ENCODE results near the gene EEA1. TPM values are rescaled to one million over a fixed set of nuclear protein-coding genes. Genes with fewer than 3 reads are reported as not detected.
A peak's percentile ranks its signal among the peaks of the same experiment; 100 is the strongest.
"Not testable (repeated sequence)": the region's sequence is repeated elsewhere in the genome, so short reads cannot be mapped to it uniquely, and the experiment has no call there.

EEA1 gene
- total RNA-seq, 1 donor from 2014 or later, result 41.8 TPM

DNA sequence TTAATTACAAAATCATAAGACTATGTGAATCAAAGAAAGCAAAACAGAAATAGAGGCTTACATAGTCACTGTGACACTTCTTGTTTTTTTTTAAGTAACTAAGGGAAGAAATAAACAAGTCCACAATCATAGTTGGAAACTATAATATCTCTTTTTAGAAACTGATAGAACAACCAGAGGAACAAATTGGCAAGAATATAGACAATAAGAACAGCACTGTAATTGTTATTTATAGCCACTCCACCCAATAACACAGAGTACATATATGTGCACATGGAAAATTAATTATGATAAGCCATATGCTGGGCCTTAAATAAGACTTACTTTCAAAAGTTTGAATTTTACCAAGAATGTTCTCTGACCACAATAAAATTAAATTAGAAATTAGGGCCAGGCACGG is 125.2 kb downstream of the EEA1 start:
- H3K9me3 Mint-ChIP-seq (ENCODE audit: low read depth), result no peaks in the 10 kb centered on the region
- no peak for DNase-seq (ENCODE audit: low spot score)
- TF ChIP-seq, protein P1, sequence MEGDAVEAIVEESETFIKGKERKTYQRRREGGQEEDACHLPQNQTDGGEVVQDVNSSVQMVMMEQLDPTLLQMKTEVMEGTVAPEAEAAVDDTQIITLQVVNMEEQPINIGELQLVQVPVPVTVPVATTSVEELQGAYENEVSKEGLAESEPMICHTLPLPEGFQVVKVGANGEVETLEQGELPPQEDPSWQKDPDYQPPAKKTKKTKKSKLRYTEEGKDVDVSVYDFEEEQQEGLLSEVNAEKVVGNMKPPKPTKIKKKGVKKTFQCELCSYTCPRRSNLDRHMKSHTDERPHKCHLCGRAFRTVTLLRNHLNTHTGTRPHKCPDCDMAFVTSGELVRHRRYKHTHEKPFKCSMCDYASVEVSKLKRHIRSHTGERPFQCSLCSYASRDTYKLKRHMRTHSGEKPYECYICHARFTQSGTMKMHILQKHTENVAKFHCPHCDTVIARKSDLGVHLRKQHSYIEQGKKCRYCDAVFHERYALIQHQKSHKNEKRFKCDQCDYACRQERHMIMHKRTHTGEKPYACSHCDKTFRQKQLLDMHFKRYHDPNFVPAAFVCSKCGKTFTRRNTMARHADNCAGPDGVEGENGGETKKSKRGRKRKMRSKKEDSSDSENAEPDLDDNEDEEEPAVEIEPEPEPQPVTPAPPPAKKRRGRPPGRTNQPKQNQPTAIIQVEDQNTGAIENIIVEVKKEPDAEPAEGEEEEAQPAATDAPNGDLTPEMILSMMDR (IDR thresholded peaks at IDR 0.05), result no peak
- H3K4me3 Mint-ChIP-seq (ENCODE audit: unreplicated experiment), result no peak overlapping the region
- H3K27ac Mint-ChIP-seq (ENCODE audit: unreplicated experiment), result no peak overlapping the region
- no peaks in the 10 kb centered on the region for H3K27me3 Mint-ChIP-seq (ENCODE audit: low read depth)
- H3K4me1 Mint-ChIP-seq (ENCODE audit: low read depth), result peaks cover under 1% of the 10 kb centered on the region
- peaks cover 30% of the 10 kb centered on the region for H3K36me3 Mint-ChIP-seq (ENCODE audit: low read depth)

DNA sequence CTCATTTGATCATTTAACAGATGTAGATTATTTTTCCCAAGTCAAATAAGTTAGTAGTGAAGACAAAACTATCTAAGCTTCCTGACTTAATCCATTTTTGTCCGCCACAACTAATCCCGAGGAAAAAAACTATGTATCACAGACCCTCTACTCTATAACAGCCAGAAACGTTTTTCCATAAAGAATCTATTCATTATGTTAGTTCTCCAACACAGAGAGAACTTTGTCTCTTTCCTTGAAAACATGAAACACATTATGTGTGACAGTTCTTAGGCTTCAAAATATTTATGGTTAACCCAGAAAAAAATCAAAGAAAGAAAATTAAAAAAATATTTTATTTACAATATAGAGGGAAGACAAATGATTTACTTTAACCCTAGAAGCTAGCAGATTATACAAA is 126.2 kb downstream of the EEA1 start:
- H3K4me1 Mint-ChIP-seq (ENCODE audit: low read depth), result peaks cover 3% of the 10 kb centered on the region
- TF ChIP-seq, protein P1 (IDR thresholded peaks at IDR 0.05), result no peak
- no peak overlapping the region for H3K27ac Mint-ChIP-seq (ENCODE audit: unreplicated experiment)
- H3K27me3 Mint-ChIP-seq (ENCODE audit: low read depth), result no peaks in the 10 kb centered on the region
- peaks cover 28% of the 10 kb centered on the region for H3K36me3 Mint-ChIP-seq (ENCODE audit: low read depth)
- no peak for DNase-seq (ENCODE audit: low spot score)
- no peaks in the 10 kb centered on the region for H3K9me3 Mint-ChIP-seq (ENCODE audit: low read depth)
- H3K4me3 Mint-ChIP-seq (ENCODE audit: unreplicated experiment), result no peak overlapping the region

DNA sequence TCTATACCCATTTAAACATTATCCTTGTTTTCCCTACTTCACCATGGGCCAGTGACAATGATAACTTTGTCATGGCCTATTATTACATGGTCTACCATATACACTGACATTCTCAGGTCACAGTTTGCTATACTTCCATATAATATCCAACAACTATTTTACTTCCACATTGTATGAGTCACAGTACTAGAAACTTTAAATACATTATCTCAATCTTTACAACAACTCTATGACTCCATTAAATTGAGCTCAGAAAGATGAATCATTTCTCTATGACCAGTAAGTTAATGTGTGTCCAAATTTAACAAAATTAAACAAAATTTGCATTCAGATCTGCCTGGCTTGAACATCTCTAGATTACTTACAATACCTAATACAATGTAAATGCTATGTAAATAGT is 132.4 kb downstream of the EEA1 start:
- TF ChIP-seq, protein P1 (IDR thresholded peaks at IDR 0.05), result no peak
- Mint-ChIP-seq H3K27me3 (ENCODE audit: low read depth) (no peaks in the 10 kb centered on the region), H3K4me1 (ENCODE audit: low read depth) (peaks cover 5% of the 10 kb centered on the region), H3K27ac (ENCODE audit: unreplicated experiment) (no peak overlapping the region), H3K4me3 (ENCODE audit: unreplicated experiment) (no peak overlapping the region), H3K36me3 (ENCODE audit: low read depth) (peaks cover 31% of the 10 kb centered on the region), H3K9me3 (ENCODE audit: low read depth) (peaks cover 8% of the 10 kb centered on the region)
- DNase-seq (ENCODE audit: low spot score), result no peak

DNA sequence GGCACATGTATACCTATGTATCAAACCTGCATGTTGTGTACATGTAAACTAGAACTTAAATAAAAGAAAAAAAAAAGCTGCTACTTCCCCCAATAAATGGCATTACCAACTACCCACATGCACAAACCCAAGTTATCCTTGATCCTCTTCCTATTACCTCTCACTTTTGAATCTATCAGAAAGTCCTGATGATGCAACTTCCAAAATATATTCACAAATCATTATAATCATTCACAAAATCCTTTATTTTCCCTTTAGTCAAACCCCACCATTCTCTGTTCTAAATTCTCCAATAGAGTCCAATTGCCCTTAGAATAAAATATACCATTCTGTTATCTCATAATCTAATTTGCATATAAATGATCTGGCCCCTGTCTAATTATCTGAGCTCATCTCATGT is 134.3 kb downstream of the EEA1 start:
- H3K4me1 Mint-ChIP-seq (ENCODE audit: low read depth), result peaks cover 5% of the 10 kb centered on the region
- H3K27me3 Mint-ChIP-seq (ENCODE audit: low read depth), result no peaks in the 10 kb centered on the region
- H3K9me3 Mint-ChIP-seq (ENCODE audit: low read depth), result peaks cover 20% of the 10 kb centered on the region
- peaks cover 39% of the 10 kb centered on the region for H3K36me3 Mint-ChIP-seq (ENCODE audit: low read depth)
- H3K27ac Mint-ChIP-seq (ENCODE audit: unreplicated experiment), result no peak overlapping the region
- no peak overlapping the region for H3K4me3 Mint-ChIP-seq (ENCODE audit: unreplicated experiment)
- TF ChIP-seq, protein P1 (IDR thresholded peaks at IDR 0.05), result no peak
- no peak for DNase-seq (ENCODE audit: low spot score)

DNA sequence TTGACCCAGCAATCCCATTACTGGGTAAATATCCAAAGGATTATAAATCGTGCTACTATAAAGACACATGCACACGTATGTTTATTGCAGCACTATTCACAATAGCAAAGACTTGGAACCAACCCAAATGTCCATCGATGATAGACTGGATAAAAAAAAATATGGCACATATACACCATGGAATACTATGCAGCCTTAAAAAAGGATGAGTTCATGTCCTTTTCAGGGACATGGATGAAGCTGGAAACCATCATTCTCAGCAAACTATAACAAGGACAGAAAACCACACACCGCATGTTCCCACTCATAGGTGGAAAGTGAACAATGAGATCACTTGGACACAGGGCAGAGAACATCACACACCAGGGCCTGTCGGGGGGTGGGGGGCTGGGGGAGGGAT is 134.7 kb downstream of the EEA1 start:
- not testable (repeated sequence) for H3K27ac Mint-ChIP-seq (ENCODE audit: unreplicated experiment); H3K27me3 Mint-ChIP-seq (ENCODE audit: low read depth); H3K4me1 Mint-ChIP-seq (ENCODE audit: low read depth); H3K4me3 Mint-ChIP-seq (ENCODE audit: unreplicated experiment); DNase-seq (ENCODE audit: low spot score)
- Mint-ChIP-seq H3K36me3 (ENCODE audit: low read depth) (peaks cover 41% of the 10 kb centered on the region), H3K9me3 (ENCODE audit: low read depth) (peaks cover 20% of the 10 kb centered on the region)

DNA sequence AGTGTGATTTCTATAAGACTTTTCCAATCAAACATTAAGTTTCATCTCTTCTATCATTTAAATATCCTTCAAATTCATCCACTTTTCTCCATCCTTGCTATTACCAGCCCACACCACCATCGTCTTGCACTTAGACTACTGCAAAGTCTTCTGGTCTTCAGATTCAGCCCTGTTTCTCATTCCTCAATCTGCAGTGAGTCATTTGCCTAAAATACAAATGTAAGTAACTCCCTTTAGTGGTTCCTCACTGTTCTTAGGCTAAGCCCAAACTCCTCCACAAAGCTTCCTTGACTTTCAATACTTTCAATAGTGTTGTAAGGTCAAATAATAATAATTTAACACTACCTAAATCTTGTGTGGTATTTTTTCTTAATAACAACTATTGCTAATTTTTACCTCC is 143.1 kb downstream of the EEA1 start:
- H3K36me3 Mint-ChIP-seq (ENCODE audit: low read depth), result peaks cover 19% of the 10 kb centered on the region
- H3K27me3 Mint-ChIP-seq (ENCODE audit: low read depth), result no peaks in the 10 kb centered on the region
- TF ChIP-seq, protein P1 (IDR thresholded peaks at IDR 0.05), result no peak
- H3K9me3 Mint-ChIP-seq (ENCODE audit: low read depth), result peaks cover 7% of the 10 kb centered on the region
- DNase-seq (ENCODE audit: low spot score), result no peak
- peak overlapping the region; percentile 62 for H3K27ac Mint-ChIP-seq (ENCODE audit: unreplicated experiment)
- peaks cover 25% of the 10 kb centered on the region for H3K4me1 Mint-ChIP-seq (ENCODE audit: low read depth)
- H3K4me3 Mint-ChIP-seq (ENCODE audit: unreplicated experiment), result no peak overlapping the region
